ENCODE data around the gene SYNE2.
"Not testable (repeated sequence)": the region's sequence is repeated elsewhere in the genome, so short reads cannot be mapped to it uniquely, and the experiment has no call there.

Gene SYNE2

GRCh38 chr14:64158608-64159007, 305.8 kb downstream of the SYNE2 start:
- DNase-seq, result no peak

GRCh38 chr14:64159588-64159987, 306.8 kb downstream of the SYNE2 start:
- no peak for DNase-seq

DNA sequence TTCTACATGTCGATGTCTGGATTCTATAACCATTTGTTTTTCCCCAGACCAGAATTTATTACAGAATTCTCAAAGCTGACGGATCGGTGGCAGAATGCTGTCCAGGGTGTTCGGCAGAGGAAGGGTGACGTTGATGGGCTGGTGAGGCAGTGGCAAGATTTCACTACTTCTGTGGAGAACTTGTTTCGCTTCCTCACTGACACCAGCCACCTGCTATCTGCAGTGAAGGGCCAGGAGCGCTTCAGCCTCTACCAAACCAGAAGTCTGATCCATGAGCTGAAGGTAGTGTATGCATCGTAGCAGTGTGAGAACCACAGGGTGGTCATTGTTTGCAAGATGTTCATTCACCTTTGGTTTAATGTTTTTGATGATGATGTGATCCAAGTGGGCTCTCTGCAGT, 317.4 kb downstream of the SYNE2 start:
- DNase-seq, result no peak

DNA sequence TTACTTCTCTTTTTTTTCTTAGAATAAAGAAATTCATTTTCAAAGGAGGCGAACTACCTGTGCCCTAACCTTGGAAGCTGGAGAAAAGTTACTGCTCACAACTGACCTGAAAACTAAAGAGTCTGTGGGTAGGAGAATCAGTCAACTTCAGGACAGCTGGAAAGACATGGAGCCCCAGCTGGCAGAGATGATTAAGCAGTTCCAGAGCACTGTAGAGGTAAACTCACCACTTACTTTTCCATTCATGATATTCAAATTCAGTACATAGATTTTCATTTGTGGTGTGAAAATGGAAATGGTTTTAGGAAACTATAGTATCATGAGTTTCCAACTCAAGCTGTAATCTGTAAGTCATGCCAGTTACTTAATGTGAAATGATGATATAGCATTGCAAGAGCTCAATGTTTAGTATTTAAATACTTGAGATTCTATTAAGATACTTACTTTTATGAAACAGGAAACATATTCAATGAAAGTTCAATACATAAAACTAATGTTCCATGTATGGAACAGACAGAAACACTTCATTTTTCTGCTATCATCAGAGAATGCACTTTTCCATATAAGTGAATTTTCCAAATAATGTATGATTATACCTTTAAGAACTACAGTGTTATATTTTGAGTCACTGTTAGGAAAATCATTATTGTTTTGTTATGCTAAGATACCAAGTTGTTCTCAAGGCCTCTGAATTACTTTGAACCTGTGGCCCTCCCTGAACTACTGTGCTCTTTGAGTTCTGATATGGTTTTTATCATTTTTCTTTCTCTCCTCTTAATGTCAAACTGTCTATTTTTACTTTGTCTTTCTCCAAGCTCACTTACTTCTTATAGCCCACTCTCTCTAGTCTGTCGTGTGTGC, 322.3 kb downstream of the SYNE2 start:
- DNase-seq, result no peak

GRCh38 chr14:64176330-64176729, 323.5 kb downstream of the SYNE2 start:
- DNase-seq, result no peak

DNA sequence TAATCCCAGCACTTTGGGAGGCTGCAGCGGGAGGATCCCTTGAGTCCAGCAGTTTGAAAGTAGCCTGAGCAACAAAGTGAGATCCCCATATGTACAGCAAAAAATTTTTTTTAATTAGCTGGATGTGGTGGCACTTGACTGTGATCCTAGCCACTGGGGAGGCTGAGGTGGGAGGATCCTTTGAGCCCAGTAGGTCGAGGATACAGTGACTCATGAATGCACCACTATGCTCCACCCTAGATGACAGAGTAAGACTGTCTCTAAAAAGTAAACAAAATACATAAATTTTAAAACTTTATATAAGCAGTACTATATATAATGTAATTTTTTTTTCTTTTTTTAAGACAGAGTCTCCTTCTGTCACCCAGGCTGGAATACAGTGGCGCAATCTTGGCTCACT, 326.0 kb downstream of the SYNE2 start:
- no peak for DNase-seq

- not testable (repeated sequence) for DNase-seq
These were observed 330.1 kb downstream of the SYNE2 start for GRCh38 chr14:64182908-64183307.

GRCh38 chr14:64184103-64184729, 331.4 kb downstream of the SYNE2 start:
- DNase-seq, result no peak

- no peak for DNase-seq
These were observed 332.4 kb downstream of the SYNE2 start for GRCh38 chr14:64185184-64185583.

DNA sequence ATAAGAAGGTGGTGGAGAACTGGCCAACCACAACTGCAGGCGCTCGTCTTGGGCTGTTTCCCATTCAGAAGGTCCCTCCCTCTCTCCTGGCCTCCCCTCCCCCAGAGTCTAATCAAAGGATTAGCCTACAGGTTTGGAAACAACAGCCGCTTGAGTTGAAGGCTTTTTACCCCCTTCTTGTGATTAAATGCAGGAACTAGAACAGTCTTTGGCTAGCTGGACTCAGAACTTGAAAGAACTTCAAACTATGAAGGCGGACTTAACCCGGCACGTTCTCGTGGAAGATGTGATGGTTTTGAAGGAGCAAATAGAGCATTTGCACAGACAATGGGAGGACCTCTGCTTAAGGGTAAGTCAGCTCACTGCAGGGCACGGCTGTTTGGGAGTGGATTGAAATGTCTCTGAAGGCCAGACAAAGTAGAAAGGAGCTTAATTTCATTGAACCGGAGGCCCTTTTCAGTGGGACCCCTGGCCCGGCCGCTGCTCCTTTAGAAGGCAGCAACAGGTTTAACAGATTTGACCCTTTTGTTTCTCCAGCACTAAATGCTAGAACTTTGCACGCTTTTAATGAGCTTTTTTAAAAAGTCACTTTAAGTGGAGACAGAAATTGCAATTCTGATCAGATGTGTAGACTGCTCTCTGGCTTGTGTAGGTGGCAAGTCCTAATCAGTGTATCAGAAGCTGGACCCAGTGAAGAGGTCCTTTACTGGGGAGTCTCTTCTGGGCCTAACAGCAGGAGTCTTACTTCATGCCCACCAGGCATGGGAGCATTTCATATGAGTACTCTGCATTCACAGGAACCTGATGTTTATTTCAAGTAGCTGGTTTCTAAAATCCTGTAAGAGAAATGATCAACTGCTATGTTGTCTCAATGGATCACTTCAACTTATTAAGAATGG, 333.7 kb downstream of the SYNE2 start:
- DNase-seq, result no peak

DNA sequence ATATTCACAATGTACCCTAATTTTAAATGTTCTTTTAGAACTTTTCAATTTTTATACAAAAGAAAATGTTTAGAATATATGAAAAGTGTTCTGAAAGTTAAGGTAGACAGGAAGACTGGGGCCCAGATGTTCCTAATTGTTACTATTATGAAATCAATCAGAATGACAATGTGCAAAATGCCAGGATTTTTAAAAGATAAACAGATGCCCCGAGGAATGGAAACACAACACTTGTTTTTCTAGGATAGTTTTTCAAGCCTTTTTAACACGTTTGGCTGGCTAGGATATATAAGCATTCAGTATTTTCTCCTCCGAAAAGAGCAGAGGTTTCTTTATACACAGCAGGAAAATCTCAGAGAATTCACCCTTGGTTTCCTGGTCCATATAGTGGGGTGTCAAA, 334.5 kb downstream of the SYNE2 start:
- no peak for DNase-seq

- DNase-seq, result no peak
These were observed 338.2 kb downstream of the SYNE2 start for GRCh38 chr14:64190974-64191502.

GRCh38 chr14:64191756-64192155, 339.0 kb downstream of the SYNE2 start:
- no peak for DNase-seq

- DNase-seq, result no peak
These were observed 341.0 kb downstream of the SYNE2 start for GRCh38 chr14:64193821-64194220.

DNA sequence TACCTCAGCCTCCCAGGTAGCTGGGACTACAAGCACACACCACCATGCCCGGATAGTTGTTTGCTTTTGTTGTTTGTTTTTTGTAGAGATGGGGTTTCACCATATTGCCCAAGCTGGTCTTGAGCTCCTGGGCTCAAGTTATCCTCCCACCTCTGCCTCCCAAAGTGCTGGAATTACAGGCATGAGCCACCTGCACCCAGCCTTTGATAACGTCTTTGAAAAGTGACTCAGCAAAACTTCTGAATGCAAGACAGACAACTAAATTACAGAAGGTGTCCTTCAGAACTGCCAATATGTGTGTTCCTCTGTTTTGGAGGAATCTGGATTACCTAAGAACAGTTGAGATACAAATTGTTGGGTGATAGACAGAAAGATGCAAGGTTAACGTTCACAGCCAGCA, 341.6 kb downstream of the SYNE2 start:
- no peak for DNase-seq

GRCh38 chr14:64195199-64195598, 342.4 kb downstream of the SYNE2 start:
- DNase-seq, result no peak

- no peak for DNase-seq
These were observed 343.3 kb downstream of the SYNE2 start for GRCh38 chr14:64196056-64196455.

DNA sequence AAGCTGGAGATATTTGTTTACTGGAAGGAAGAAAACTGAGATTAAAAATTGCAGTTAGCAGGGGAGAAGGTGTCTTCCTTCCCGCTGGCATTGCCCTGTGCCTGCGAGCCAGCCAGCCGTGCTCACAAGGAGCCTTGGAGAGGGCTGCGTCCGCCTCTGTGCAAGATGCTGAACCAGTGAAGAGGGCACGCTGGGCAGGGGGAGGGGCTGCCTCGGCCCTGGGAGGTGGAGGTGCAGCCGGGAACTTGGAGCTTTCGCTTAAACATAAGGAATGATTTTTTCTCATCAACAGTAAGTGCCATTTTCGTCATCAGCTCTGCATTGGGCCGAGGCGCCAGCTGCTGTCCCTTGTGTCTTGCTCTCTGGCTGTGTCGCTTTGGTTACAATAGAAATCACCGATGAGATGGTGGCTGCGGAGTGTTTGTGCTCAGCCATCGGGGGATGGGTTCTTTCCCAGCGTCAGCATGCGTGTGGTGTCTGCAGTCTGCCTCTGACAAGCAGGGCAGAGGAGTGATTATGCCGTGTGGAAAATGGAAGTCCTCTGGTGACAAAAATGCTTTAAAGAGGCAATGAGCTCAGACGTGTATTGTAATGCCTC, 344.1 kb downstream of the SYNE2 start:
- peak; percentile 77 for DNase-seq

- DNase-seq, result no peak
These were observed 345.2 kb downstream of the SYNE2 start for GRCh38 chr14:64197996-64198395.

- DNase-seq, result no peak
These were observed 345.7 kb downstream of the SYNE2 start for GRCh38 chr14:64198486-64198885.

GRCh38 chr14:64200170-64200569, 347.4 kb downstream of the SYNE2 start:
- no peak for DNase-seq

DNA sequence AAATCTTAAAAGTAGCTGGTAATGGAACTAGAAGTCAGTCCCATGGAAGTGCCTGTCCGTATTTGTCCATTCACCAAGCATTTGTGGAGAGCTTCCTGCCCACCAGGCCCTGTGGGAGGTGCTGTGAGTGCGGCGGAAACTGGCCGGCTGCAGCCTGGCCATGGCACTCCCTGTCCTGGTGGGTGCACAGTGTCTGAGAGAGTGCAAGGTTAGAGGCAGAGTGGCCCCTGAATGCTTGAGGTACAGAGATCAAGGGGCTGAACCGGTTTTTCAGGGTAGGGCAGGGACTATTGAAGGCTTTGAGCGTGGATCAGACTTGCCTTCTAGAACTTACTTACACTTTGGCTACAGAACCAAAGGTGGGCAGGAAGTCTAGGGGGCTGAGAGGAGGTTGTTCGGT, 348.5 kb downstream of the SYNE2 start:
- no peak for DNase-seq
